Spleen (tissue), 11 donors: ENCODE measurements around the gene HNMT. TPM values are rescaled to one million over a fixed set of nuclear protein-coding genes. Genes with fewer than 3 reads are reported as not detected.

Experiments
- DNase-seq: peaks from one replicate; pipeline ENCODE4 v3.0.0-alpha.2; 2020
- H3K27ac ChIP-seq, 8 donors: fragments of 200-600 bp; sonication (generic) in 7 of 8; 1 replicate in 4 of 8; 2 replicates in 4 of 8; pipeline versions ENCODE4 v1.5.0 to v1.8.0; 2016 to 2021; ENCODE audit warnings: inconsistent platforms in 4 of 8, mild to moderate bottlenecking in 4 of 8, moderate library complexity in 1 of 8
- H3K27me3 ChIP-seq, 7 donors: fragments of 200-600 bp; sonication (generic) in 6 of 7; replicated peaks in 1 of 7; 1 replicate in 4 of 7; 2 replicates in 3 of 7; pipeline versions ENCODE4 v1.5.0 to v1.8.0; 2016 to 2021; ENCODE audit warnings: inconsistent platforms in 3 of 7, mild to moderate bottlenecking in 1 of 7
- H3K36me3 ChIP-seq, 6 donors: fragments of 200-600 bp; sonication (generic) in 5 of 6; 1 replicate in 4 of 6; 2 replicates in 2 of 6; pipeline versions ENCODE4 v1.5.0 to v1.8.0; 2016 to 2021; ENCODE audit warnings: inconsistent platforms in 2 of 6
- H3K4me1 ChIP-seq, 6 donors: fragments of 200-600 bp; sonication (generic) in 5 of 6; 1 replicate in 3 of 6; 2 replicates in 3 of 6; pipeline versions ENCODE4 v1.5.0 to v1.8.0; 2016 to 2021; ENCODE audit warnings: inconsistent platforms in 3 of 6
- H3K4me3 ChIP-seq, 8 donors: fragments of 200-600 bp; sonication (generic) in 7 of 8; 1 replicate in 4 of 8; 2 replicates in 4 of 8; pipeline versions ENCODE4 v1.5.0 to v1.8.0; 2016 to 2021; ENCODE audit warnings: inconsistent platforms in 4 of 8, mild to moderate bottlenecking in 4 of 8, moderate library complexity in 2 of 8
- H3K9me3 ChIP-seq, 8 donors: fragments of 200-600 bp; sonication (generic) in 7 of 8; 1 replicate in 4 of 8; 2 replicates in 4 of 8; pipeline versions ENCODE4 v1.5.0 to v1.8.0; 2016 to 2021; ENCODE audit warnings: inconsistent platforms in 4 of 8
- CTCF ChIP-seq, 11 experiments: fragments of 200-600 bp in 7 of 11; fragments of 450-650 bp in 4 of 11; sonication (generic) in 4 of 11; IDR thresholded peaks in 8 of 11; conservative IDR thresholded peaks in 3 of 11; 1 replicate in 7 of 11; 2 replicates in 4 of 11; pipeline versions ENCODE4 v1.4.0 to v1.8.0; 2016 to 2021; ENCODE audit warnings: antibody characterized with exemption in 11 of 11, inconsistent platforms in 4 of 11, mild to moderate bottlenecking in 1 of 11
- POLR2A ChIP-seq, 3 donors: fragments of 450-650 bp; IDR thresholded peaks; one replicate each; pipeline ENCODE4 v1.5.1; 2017; ENCODE audit warnings: antibody characterized with exemption in 3 of 3, mild to moderate bottlenecking in 1 of 3
- POLR2AphosphoS5 ChIP-seq, 3 donors: sonication (generic); formaldehyde crosslinking; IDR thresholded peaks; one replicate each; pipeline ENCODE4 v1.5.1; 2017; ENCODE audit warnings: antibody characterized with exemption in 3 of 3
- WGBS, 5 donors: extraction: QIAGEN DNeasy Blood & Tissue Kit in 3 of 5; methylation state at CpG; one replicate each; pipeline versions ENCODE4 v1.1.5 to v1.1.7; 2013 to 2018; 5-methylcytosine and 5-hydroxymethylcytosine counted together
- intact Hi-C: fragments of 100-400 bp; cut with DNase I; formaldehyde crosslinking; loops from one replicate; pipeline ENCODE4 v1.15.0; 2023; ENCODE audit warnings: low total_unique reads
- polyA plus RNA-seq, 3 donors: library from polyadenylated mRNA; stranded (reverse); fragments of 200-250 nt; gene quantifications; one replicate each; pipeline ENCODE4 v1.2.1, GENCODE V29; 2013
- total RNA-seq, 7 donors: library from RNA; depleted of rRNA in 3 of 7; stranded (reverse); fragments of >200 nt in 3 of 7; fragmentation: NEBNext Ultra II Directional in 4 of 7; extraction: Animal tissue kit (Norgen Biotek cat#: 25700) in 4 of 7; gene quantifications; one replicate each; pipeline versions ENCODE4 v1.1.0 to v1.2.1, GENCODE V29; 2016 to 2021
- donor health status: healthy with polysubstance abuse.
- donor health status: DM: no; HTN: no; CAD: no; lungs with moderate emphysema.
- donor health status: DM: no; HTN: no; CAD: no.
- donor health status: Bipolar disorder and iron deficiency.
- donor health status: healthy.
- donor health status: DM: no; HTN: no; CAD: no.
- donor health status: DM: yes; HTN: yes; CAD: no.

The HNMT gene
- total and polyA plus RNA-seq, 10 donors, result 31.2 to 74.2 (median 45.6) TPM

DNA sequence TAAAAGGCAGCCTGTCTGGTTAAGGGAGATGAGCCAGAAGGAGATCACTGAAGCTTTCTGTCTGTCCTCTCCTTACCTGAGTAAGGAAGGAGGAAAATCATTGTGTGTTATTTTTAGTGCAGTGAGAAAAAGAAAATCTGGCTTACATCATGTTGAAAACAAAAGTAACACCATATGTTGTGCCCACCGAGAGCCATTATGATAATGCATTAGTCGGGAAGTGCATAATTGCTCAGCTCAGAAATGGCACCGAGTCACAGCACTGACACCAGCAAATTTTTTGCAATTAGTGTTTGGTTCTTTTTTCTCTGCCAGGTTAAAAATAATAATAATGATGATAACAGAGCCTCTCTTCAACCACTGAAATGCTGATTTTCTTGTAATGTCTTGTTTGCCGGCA, 46.6 kb downstream of the HNMT start:
- DNase-seq, result no peak
- TF ChIP-seq POLR2A (IDR thresholded peaks at IDR 0.05) (no peak), POLR2AphosphoS5 (IDR thresholded peaks at IDR 0.05) (no peak), CTCF (IDR thresholded peaks at IDR 0.05 in 8 of 11, conservative IDR thresholded peaks at IDR 0.05 in 3 of 11) (no peak)
- H3K9me3 ChIP-seq, result no peaks in the 10 kb centered on the region
- no peaks in the 10 kb centered on the region for H3K4me1 ChIP-seq
- 67 to 87% (median 84%) methylated on average over 4 of the region's 4 CpGs for WGBS, 5 donors
- intact Hi-C loops, result no loop called here
- H3K36me3 ChIP-seq, result peaks cover 0 to 12% (median 0%) of the 10 kb centered on the region in 6 donors
- no peaks in the 10 kb centered on the region for H3K27me3 ChIP-seq
- H3K27ac ChIP-seq, result no peak overlapping the region
- H3K4me3 ChIP-seq, result no peak overlapping the region

GRCh38 chr2:138012082-138012481, 47.8 kb downstream of the HNMT start:
- H3K4me1 ChIP-seq, result no peaks in the 10 kb centered on the region
- no peaks in the 10 kb centered on the region for H3K9me3 ChIP-seq
- intact Hi-C loops, result no loop called here
- no peak overlapping the region for H3K4me3 ChIP-seq
- H3K27me3 ChIP-seq, result no peaks in the 10 kb centered on the region
- H3K27ac ChIP-seq, result no peak overlapping the region
- DNase-seq, result no peak
- peaks cover 0 to 12% (median 0%) of the 10 kb centered on the region in 6 donors for H3K36me3 ChIP-seq
- WGBS, 5 donors, result 88 to 96% (median 93%) methylated on average over 3 of the region's 3 CpGs
- no peak for TF ChIP-seq CTCF (IDR thresholded peaks at IDR 0.05 in 8 of 11, conservative IDR thresholded peaks at IDR 0.05 in 3 of 11)
- no peak for TF ChIP-seq POLR2AphosphoS5 (IDR thresholded peaks at IDR 0.05)
- no peak for TF ChIP-seq POLR2A (IDR thresholded peaks at IDR 0.05)

DNA sequence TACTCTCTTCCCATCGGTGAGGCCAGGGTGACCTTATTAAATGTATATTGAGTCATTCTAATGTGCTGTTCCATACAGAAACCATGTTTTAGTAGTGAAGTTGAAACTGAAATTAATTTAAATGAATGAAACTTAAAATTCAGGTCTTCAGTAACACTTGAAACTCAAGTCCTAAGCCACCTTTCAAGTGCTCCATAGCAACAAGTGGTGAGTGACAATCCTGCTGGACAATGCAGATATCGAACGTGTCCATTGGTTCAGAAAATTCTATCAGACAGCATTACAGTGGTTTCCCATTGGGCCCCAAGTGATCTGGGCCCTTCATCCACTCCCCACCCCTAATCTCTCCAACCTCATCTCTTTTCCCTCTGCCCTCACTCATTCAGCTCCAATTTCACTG, 48.7 kb downstream of the HNMT start:
- no peaks in the 10 kb centered on the region for H3K9me3 ChIP-seq
- no peak for DNase-seq
- H3K27me3 ChIP-seq, result no peaks in the 10 kb centered on the region
- intact Hi-C loops, result no loop called here
- 87 to 99% (median 95%) methylated on average over 3 of the region's 3 CpGs for WGBS, 5 donors
- no peak overlapping the region for H3K27ac ChIP-seq
- peaks cover 0 to 5% (median 0%) of the 10 kb centered on the region in 6 donors for H3K36me3 ChIP-seq
- no peaks in the 10 kb centered on the region for H3K4me1 ChIP-seq
- TF ChIP-seq POLR2AphosphoS5 (IDR thresholded peaks at IDR 0.05) (no peak), POLR2A (IDR thresholded peaks at IDR 0.05) (no peak), CTCF (IDR thresholded peaks at IDR 0.05 in 8 of 11, conservative IDR thresholded peaks at IDR 0.05 in 3 of 11) (no peak)
- no peak overlapping the region for H3K4me3 ChIP-seq

GRCh38 chr2:138013639-138014038, 49.4 kb downstream of the HNMT start:
- H3K36me3 ChIP-seq, result peaks cover 0 to 5% (median 0%) of the 10 kb centered on the region in 6 donors
- TF ChIP-seq POLR2AphosphoS5 (IDR thresholded peaks at IDR 0.05) (no peak), CTCF (IDR thresholded peaks at IDR 0.05 in 8 of 11, conservative IDR thresholded peaks at IDR 0.05 in 3 of 11) (no peak), POLR2A (IDR thresholded peaks at IDR 0.05) (no peak)
- DNase-seq, result no peak
- H3K27me3 ChIP-seq, result no peaks in the 10 kb centered on the region
- no peak overlapping the region for H3K4me3 ChIP-seq
- no peaks in the 10 kb centered on the region for H3K4me1 ChIP-seq
- WGBS, 5 donors, result 74 to 86% (median 79%) methylated on average over 2 of the region's 2 CpGs
- no peak overlapping the region for H3K27ac ChIP-seq
- intact Hi-C loops, result no loop called here
- H3K9me3 ChIP-seq, result no peaks in the 10 kb centered on the region
